Medulla oblongata (tissue), 1 donor: ENCODE measurements around the gene S100P.
"Not testable (repeated sequence)": the region's sequence is repeated elsewhere in the genome, so short reads cannot be mapped to it uniquely, and the experiment has no call there.

ENCODE experiments used
- DNase-seq: peaks from one replicate; pipeline ENCODE4 v3.0.0-alpha.2; 2015; ENCODE audit errors: extremely low spot score

Gene S100P

DNA sequence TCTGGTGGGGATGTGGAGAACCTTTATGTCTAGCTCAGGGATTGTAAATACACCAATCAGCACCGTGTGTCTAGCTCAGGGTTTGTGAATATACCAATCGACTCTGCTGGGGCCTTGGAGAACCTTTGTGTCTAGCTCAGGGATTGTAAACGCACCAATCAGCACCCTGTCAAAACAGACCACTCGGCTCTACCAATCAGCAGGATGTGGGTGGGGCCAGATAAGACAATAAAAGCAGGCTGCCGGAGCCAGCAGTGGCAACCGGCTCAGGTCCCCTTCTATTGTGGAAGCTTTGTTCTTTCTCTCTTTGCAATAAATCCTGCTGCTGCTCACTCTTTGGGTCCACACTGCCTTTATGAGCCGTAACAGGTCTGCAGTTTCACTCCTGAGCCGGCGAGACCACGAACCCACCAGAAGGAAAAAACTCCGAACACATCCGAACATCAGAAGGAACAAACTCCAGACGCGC lies 20.5 kb upstream of the S100P start:
- DNase-seq: not testable (repeated sequence)

DNA sequence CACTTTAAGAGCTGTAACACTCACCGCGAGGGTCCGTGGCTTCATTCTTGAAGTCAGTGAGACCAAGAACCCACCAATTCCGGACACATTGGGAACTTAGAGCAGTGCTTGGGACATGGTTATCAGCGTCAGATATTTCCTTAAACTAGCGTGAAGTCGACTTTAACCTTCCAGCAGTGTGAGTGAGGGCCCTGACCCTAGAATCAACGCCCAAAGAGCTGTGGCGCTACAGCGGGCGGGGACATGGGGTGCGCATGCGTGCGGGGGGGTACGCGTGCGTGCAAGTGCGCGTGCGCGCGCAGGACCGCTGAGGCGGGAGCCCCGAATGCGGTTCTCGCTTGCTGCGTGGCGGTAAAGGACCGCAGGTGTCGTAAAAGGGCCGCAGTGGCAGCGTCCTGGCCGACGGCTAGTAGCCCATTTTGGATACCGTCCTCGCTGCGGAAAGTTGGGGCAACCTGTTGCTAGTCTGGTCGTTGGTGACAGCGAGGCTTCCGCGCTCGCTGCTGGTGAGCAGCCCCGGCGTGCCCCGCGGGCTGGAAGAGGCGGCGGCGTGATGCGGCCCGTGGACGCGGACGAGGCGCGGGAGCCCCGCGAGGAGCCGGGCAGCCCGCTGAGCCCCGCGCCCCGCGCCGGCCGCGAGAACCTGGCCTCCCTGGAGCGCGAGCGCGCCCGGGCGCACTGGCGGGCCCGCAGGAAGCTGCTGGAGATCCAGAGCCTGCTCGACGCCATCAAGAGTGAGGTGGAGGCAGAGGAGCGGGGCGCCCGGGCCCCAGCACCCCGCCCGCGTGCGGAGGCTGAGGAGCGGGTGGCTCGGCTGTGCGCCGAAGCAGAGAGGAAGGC lies 19.8 kb upstream of the S100P start:
- DNase-seq: peak; percentile 96

DNA sequence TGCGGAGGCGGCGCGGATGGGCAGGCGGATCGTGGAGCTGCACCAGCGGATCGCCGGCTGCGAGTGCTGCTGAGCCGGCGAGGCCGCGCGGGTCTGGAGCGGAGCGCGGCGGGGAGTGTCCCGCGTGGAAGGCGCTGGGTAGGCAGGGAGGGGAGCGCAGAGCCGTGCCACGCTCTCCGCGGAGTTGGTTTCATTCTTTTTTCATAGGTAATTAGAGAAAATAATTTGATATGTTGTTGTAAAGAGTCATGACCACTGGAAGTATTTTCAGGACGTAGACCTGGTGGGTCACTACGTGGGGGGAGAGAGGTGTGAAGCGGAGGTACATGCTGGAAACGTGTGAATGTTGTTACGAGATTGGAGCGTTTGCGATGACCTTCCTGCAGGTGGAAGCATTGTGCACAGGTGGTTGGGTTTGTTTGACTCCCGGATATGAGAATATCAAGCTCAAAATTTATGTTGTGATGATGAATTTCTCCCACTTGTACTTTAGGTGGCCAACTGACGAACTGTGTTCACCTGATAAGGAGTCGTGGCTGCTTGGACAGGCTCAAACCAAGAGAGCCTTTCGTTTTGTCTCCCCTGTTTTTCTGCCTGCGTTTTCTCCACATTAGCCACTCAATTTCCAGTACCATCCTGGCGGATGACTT lies 19.1 kb upstream of the S100P start:
- peak; percentile 19 for DNase-seq

DNA sequence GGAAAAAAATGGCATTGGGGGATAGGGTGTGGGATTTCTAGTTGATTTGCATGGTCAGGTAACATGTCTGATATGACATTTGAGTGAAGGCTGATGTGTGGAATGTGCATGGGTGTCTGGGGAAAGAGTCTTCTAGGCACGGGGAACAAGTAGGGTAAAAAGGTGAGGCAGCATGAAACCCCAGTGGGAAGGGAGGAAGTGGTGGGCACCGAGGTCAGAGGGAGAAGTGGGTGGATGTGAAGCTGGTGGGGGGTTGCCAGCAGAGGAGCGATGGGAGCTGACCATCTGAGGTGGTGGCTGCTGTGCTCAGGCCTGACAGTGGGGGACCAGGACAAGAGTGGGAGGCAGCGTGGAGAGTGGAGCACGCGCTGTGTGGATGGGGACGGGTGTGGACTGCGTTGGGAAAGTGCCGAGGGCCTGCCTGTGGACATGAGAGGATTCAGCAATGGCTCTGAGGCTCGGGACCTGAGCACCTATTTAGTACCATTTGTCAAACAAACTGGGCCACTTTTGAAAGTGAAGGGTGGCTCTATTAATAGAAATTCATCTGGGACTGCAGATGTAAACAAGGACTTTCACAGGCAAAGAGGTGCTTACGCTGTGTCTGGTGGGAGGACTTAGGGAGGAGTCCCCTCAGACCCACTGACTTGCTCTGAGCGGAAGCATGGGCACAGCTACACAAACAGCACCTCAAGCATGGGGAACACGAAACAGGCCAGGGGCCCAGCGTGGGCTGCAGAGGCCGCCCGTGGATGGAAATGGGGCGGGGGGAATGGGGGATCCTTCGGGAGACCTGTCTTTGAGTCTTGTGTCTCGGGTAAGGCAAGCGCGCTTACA lies 16.7 kb upstream of the S100P start:
- DNase-seq: no peak

DNA sequence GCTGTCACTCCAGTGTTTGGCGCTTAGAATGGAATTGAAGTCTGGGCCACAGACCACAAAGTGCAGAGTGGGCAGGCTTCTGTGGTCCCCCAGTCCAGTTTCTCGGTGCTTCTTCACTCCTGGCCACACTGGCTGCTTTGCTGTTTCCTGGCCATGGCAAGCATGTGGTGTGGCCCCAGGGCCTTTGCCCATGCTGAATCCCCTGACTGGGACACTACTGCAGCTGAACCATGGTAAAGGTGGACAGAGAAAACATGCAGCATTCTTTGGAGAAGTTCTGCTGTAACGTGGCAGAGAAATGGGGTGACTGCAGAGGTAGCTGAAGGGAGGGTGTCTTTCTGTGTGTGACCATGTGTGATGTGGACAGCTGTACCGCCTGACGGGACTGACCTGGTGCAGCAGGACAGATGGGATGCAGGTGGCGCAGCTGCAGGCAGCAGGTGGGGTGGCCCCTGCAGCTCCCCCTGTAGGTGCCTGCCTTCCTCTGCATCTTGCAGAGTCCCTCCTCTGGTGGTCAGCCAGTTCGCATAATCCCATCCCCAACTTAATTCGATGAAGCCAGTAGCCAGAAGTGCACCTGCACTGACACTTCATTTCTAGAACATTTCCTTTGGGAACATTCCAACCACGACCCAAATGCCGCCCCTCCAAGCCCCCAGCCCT lies 13.2 kb upstream of the S100P start:
- DNase-seq: no peak

DNA sequence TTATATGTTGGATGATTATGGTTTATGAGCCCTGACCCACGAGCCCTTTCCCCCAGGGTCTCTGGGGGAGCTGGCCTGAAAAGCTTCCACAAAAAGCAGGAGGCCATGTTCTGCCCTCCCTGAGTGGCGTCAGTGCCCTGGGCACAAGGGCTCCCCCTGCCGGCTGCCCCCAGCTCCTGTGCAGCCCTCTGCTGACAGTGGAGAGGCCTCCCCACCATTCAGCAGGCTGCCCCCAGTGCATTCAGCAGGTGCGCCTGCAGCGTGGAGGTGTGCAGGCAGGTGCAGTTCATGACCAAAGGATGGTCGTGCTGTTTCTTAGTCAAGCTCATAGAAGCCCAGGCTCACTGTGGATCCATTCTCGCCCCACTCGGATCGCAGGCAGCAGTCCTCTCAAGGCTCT lies 12.5 kb upstream of the S100P start:
- DNase-seq: no peak

DNA sequence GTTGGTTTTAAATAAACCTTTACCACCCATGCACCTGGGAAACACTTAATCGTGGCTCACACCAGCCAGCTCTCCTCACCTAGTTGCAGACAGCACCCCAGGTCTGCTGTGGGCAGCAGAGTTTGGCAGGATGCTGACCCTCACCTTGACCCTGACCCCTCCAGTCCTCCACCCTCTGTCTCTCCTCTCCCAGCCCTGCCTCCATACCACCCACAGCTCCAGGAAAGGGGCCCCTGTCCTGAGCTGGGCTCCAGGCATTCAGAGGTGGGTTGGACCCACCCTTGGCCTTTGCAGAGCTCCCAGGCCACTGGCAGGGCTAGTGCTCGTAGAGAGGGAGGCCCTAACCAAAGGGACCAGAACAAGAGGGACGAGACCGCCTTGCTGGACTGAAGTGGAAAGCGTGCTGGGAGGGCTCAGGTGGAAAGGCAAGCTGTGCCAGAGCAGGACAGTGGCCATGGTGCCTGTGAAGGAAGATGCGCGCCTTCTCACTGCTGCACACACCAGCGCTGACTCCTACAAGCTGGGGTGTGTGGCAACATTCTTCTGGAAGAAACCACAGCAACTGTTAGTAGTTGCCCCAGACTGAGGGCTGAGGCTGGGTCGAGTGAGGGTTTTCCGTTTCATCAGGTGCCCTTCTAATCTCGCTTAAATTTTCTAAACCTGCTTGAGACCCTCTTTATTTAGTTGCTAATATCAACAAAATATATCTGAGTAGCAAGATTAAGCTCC lies 10.7 kb upstream of the S100P start:
- DNase-seq: no peak

DNA sequence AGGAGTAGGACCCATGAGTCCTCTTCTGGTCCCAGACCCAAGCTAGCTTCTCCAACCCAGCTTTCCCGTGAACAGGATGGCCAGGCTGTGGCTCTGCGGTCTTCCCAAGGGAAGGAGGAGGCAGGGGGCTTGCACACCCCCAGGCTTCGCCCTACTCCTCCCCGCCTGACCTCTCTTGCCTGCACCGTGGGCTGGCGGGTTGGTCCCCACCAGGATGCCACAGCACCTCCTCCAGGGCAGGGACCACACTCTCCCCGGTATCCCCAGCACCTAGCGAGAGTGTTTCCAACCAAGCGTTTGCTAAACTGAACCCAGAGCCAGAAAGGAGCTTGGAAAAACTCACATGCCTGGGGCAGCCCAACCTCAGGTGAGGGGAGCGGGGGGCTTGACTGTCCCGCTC lies 9.0 kb upstream of the S100P start:
- DNase-seq: no peak

DNA sequence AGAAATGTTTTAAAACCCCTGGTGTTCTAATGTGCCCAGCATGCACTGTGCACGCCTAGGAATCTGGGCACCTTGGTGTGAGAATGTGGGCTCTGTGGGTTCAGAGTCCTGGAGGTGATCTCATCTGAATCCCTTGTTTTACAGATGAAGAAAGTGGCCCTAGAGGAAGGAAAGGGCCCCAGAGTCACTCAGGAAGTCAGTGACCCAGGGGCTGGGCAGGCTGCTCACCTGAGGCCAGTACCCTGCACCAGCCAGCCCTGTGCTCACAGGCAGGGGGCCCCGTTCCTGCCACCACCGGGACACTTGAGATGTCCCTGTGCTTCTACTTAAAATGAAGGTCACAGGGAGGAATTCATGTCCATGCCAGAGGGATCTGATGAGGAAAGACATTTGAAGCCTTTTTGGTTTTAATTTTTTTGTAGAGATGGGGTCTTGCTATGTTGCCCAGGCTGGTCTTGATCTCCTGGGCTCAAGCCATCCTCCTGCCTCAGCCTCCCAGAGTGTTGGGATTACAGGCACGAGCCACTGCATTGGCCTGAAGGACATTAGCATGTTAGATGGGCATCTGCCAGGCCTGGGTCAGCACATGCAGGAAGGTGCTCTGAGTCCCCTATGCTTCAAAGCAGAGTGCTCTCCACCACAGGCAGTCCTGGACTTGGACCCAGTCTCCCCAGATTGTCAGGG lies 7.4 kb upstream of the S100P start:
- no peak for DNase-seq

DNA sequence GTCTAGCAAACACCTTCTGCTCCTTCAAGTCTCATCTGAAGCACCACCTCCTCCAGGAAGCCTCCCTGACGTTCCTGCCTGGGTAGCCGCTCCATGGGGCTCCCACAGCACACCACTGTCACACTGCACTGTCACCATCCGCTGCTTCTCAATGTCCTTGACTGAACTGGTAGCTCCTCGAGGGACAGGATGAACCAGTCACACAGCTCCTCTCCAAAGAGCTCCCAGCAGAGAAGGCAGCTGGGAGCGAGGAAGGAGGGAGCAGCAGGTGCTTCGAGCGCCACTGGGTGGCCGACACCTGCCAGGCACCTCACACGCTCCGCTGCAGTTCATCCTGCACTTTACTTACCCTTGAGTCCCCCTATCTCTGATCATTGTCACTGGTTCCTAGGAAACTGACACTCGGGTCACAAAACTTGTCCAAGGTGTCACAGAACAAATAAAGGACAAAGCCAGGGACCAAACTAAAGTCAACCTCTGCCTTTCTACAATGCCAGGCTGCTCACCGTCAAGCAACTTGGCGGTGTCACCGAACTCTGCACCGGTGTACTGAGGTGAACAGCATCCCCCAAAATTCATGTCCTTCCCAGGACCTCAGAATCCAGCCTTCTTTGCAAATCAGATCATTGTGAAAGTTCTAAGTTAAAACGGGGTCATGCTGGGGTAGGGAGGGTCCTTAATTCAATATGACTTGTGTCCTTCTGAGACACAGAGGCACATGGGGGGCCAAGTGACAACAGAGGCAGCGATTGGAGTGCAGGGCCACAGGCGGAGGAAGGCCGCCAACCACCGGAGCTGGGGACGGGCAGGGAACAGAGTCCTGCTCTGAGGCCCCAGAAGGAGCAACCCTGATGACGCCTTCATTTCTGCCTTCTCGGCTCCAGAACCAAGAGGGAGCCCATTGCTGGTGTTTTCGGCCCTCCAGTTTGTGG lies 5.5 kb upstream of the S100P start:
- no peak for DNase-seq

DNA sequence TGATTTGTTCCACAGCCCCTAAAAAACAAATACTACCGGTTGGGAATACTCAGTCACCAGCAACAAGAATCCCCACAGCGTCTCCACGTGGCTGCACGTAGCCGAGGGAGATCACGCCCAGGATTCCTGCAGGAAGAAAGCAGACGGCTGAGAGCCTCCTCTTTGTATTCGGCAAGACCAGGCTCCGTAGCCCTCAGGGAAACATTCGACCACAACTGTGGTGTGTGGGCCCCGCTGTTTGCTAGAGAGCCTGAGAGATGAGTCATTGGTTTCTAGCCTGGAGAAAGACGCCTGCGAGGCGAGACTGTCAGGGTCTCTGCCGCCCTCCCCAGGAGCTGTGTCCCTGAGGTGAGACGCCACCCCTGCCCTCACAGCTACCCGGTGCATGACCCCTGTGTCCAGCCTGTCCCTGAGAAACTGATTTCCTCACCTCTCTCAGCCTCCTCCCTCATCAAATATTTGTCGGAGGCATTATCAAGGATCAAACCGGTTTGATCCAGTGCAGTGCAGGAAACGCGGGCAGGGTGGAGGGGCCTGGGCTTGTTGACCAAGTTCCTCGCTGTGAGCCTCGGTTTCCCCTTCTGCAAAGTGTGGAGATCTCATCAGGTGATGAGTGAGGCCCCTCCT lies 4.7 kb upstream of the S100P start:
- no peak for DNase-seq

DNA sequence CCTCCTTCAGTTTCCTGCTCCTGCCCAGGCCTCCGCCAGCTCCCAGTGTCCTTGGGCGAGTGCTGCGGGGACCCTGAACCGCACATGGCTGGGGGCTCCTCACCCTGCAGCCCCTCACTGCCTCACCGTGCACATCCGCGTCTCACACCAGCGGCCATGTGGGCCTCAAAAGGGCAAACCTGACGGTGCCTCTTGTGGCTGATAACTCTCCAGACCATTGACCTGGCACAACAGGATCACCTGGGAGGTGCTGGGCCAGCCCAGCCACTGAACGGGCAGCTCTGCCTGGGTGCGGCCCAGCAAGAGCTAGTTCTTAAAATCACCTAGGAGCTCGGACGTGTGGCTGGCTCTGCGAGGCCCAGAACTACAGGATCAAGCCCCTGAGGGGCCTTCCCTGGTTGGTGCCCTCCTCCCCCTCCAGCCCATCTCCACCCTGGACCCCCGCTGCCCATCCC lies 4.1 kb upstream of the S100P start:
- DNase-seq: no peak

DNA sequence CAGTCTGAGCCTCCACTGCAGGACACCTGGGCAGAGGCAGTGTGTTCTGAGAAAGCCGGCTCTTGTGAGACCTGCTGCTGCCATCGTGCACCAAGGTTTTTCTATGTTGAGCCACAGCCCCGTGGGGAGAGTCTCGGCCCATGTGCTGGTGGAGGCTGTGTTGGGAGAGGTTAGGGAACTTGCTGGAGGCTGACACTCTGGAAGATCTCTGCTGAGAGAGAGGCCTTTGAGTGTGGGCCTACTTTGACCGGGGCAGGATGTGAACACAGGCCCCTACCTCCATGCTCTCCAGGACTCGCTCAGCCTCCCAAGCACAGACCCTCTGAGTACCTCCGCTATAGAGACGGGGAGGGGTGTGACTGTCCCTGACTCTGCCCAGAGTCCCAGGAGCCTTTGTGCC lies 1.3 kb upstream of the S100P start:
- DNase-seq: no peak

DNA sequence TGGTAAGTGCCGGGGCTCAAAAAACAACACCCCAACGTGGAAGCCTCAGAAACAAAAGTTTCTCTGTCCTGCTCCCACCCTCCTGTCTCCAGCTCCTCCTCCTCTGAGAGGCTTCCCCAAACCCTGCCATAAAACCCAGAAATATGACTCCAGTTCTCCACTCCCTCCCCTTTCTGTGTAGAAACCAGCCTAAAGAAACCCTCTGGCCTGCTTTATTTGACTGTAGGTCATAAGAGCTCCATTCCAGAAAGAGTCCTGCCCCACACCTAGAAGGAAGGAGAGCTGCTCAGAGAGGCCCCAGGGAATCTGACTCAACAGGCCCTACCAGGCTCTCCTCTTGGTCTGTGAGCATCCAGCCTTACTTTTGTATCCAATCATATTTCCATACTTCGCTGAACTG lies 872 bp upstream of the S100P start:
- no peak for DNase-seq

DNA sequence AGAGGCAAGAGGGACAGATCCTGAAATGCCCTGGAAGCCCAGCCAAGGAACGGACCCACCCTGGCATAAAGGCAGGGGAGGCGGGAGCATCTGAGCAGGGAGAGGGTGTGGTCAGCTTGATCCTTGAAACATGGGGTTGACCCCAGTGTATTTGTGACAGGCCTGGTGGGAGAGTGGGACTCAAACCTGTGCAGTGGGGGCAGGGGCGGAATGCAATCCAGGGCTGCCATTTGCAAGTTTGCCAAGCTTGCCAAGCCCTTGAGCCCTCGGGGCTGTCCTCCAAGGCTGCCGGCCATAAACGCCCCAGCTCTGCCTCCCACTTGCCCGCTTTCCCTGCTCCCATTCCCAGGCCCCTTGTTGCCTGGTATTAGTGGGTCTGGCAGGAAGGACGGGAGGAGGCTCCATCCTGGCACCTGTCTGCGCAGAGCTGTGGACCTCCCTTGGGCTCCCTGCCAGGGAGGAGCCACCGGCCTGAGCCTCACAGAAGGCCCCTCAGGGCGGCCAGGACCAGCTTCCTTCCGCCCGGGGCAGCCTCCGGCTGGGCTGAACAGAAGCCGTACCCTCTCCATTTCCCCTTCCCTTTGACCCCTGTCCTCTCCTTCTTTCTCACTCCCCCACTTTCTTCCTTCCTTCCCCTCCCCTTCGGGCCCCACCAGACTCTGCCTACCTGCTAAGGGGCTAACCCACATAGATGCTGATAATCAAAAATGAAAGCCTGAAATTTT lies 661 bp downstream of the S100P start:
- DNase-seq: no peak

DNA sequence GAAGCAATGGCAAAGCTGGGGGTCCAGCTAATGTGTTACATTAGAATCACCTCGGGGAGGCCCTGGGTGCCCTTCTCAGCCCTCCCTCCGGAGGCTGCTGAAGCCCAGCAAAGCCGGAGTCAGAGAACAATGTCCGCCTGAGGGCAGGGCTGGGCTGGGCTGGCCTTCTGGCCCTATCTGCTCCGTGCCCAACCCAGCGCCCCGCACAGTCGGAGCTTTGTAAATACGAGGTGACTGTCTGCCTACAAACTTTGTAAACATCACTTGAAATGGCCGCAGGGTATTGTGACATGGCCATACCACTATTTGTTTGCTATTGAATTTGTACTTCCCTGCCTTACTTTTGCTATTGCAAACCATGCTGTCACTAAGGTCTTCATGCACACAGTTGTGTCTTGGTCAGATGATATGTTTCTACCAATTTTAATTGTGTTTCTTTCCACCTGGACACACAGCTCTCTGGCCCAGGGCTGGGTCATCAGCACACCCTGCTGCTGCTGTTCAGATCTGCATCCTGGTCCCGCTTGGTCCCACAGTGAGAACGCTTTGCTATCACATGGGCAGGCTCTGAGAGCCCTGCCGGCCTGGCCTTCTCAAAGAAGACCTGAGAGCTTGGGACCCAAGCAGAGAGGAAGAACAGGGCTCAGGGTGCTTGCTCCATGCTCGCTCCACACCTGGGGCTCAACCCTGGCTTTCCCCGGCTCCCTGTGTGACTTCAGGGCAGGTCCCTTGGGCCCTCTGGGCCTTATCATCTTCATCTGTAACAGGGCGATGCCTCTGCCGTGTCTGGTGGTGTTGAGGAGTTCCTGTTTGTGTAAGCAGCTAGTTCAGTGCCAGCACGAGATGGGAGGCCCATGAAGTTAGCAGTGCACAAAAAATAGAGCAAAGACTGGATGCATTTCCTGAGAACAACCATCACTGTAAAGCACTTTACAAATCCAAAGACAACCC lies 2.3 kb downstream of the S100P start:
- DNase-seq: no peak

DNA sequence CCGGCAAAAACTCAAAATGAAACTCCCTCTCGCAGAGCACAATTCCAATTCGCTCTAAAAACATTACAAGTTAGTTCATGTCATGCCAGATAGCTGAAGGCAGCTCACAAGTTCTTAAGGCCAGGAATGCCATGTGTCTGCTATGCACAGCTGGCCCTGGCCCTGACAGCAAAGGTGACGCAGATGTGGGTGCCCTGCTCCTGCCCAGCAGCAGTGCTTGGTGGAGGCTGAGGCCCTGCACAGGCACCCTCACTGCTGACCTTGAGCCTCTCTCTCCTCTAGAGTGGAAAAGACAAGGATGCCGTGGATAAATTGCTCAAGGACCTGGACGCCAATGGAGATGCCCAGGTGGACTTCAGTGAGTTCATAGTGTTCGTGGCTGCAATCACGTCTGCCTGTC lies 2.9 kb downstream of the S100P start:
- no peak for DNase-seq
